Panc1 (cell line): ENCODE results near the gene CLCNKA. TPM values are rescaled to one million over a fixed set of nuclear protein-coding genes. Genes with fewer than 3 reads are reported as not detected.

Experiments
- ATAC-seq: fragments of 200-7000 bp; cut with Tn5 transposase; 2 replicates; pipeline ENCODE4 v1.9.1; 2020; ENCODE audit warnings: mild to moderate bottlenecking, moderate library complexity
- BruUV-seq: library from RNA; stranded (reverse); fragments of 400-500 nt; replicated peaks from 2 replicates; lab custom pipeline; 2021; lab: Mats Ljungman, UMichigan
- CTCF ChIA-PET: fragments of 300-600 bp; sonication (Branson Sonifier 250); formaldehyde crosslinking; loops from one replicate; lab custom pipeline; 2022; ENCODE audit warnings: antibody characterized with exemption; lab: Charles Lee
- POLR2A ChIA-PET: fragments of 300-600 bp; sonication (Branson Sonifier 250); formaldehyde crosslinking; loops from one replicate; lab custom pipeline; 2022; ENCODE audit warnings: antibody characterized with exemption; lab: Charles Lee
- DNase-seq: peaks from one replicate; pipeline ENCODE4 v3.0.0-alpha.2; 2010; ENCODE audit warnings: low read depth, low spot score
- H3K27ac ChIP-seq: 2 replicates; pipeline ENCODE4 v1.5.1; 2011; ENCODE audit warnings: mild to moderate bottlenecking, low read length, inconsistent platforms
- H3K27me3 ChIP-seq: fragments of 200-500 bp; sonication (Bioruptor generic); 2 replicates; pipeline ENCODE4 v1.6.0; 2014; ENCODE audit warnings: low read length, inconsistent platforms; ENCODE audit not compliant: control insufficient read depth, insufficient read depth
- H3K36me3 ChIP-seq: fragments of 200-500 bp; sonication (Bioruptor generic); 2 replicates; pipeline ENCODE4 v1.5.1; 2014; ENCODE audit warnings: inconsistent platforms, mild to moderate bottlenecking, low read length, moderate library complexity; ENCODE audit not compliant: control insufficient read depth, insufficient read depth
- H3K4me1 ChIP-seq: 2 replicates; pipeline ENCODE4 v1.5.1; 2011; ENCODE audit warnings: inconsistent platforms, mild to moderate bottlenecking, low read length, moderate library complexity; ENCODE audit not compliant: control insufficient read depth, insufficient read depth
- H3K4me3 ChIP-seq, 2 experiments: 2 replicates each; pipeline ENCODE4 v1.5.1; 2011 to 2012; ENCODE audit warnings: low read depth in 2 of 2, low read length in 2 of 2, mild to moderate bottlenecking in 2 of 2, inconsistent platforms in 1 of 2, moderate library complexity in 1 of 2
- H3K9me3 ChIP-seq: fragments of 200-500 bp; sonication (Bioruptor generic); 2 replicates; pipeline ENCODE4 v1.5.1; 2014; ENCODE audit warnings: low read depth, mild to moderate bottlenecking, inconsistent platforms, low read length, moderate library complexity; ENCODE audit not compliant: control insufficient read depth, insufficient read depth
- CTCF ChIP-seq: fragments of 450-650 bp; IDR thresholded peaks from 2 replicates; pipeline ENCODE4 v1.5.1; 2017; ENCODE audit warnings: mild to moderate bottlenecking
- POLR2AphosphoS5 ChIP-seq: IDR thresholded peaks from 2 replicates; pipeline ENCODE4 v1.6.1; 2012; ENCODE audit warnings: mild to moderate bottlenecking, low read depth, low read length, moderate library complexity
- REST ChIP-seq, 2 experiments: IDR thresholded peaks; 2 replicates each; pipeline ENCODE4 v1.6.1; 2011 to 2012; ENCODE audit warnings: low read depth in 2 of 2, control low read depth in 1 of 2, low read length in 1 of 2, mild to moderate bottlenecking in 1 of 2, moderate library complexity in 1 of 2; ENCODE audit not compliant: insufficient read depth in 1 of 2
- SIN3A ChIP-seq: IDR thresholded peaks from 2 replicates; pipeline ENCODE4 v1.6.1; 2012; ENCODE audit warnings: low read depth, mild to moderate bottlenecking, low read length, moderate library complexity, borderline replicate concordance; ENCODE audit not compliant: insufficient read depth
- TCF7L2 ChIP-seq: IDR thresholded peaks from 2 replicates; pipeline ENCODE4 v1.6.1; 2011; ENCODE audit warnings: mild to moderate bottlenecking, low read depth, low read length, inconsistent platforms
- in situ Hi-C: cut with HindIII; loops from 2 replicates; pipeline ENCODE4 v1.10.0; 2016; ENCODE audit warnings: low sequenced_read_pairs, low pct_unique_long_range_greater_than_20kb
- intact Hi-C: fragments of 100-400 bp; cut with micrococcal nuclease; formaldehyde crosslinking; loops from one replicate; pipeline ENCODE4 v1.10.0; 2022; ENCODE audit not compliant: unreplicated experiment
- total RNA-seq: library from RNA; stranded (reverse); gene quantifications from one replicate; pipeline ENCODE4 v1.2.1, GENCODE V29; 2021; ENCODE audit not compliant: unreplicated experiment

The CLCNKA gene
- total RNA-seq, 1 experiment from 2014 or later = 0.57 TPM

GRCh38 chr1:16047791-16048475 lies 26.1 kb downstream of the CLCNKA start:
- no peak overlapping the region for H3K27ac ChIP-seq
- in situ Hi-C loops (no loop called here), intact Hi-C loops (no loop called here)
- no peak overlapping the region for H3K4me3 ChIP-seq
- DNase-seq = no peak
- ChIA-PET POLR2A (interaction anchor here (0.7 kb wide), 1 partner anchor 20 kb away, joined by 3 read pairs; no protein-coding TSS in a partner anchor), CTCF (interaction anchor here (0.6 kb wide), 1 partner anchor 20 kb away, joined by 3 read pairs; no protein-coding TSS in a partner anchor)
- TF ChIP-seq SIN3A (no peak), CTCF (no peak), REST (IDR thresholded peaks at IDR 0.05; ENCODE audit: insufficient read depth in 1 of 2, low read depth in 2 of 2, low read length in 1 of 2) (no peak), TCF7L2 (no peak), POLR2AphosphoS5 (no peak)
- ATAC-seq = no peak
- H3K9me3 ChIP-seq = no peaks in the 10 kb centered on the region
- no peaks in the 10 kb centered on the region for H3K27me3 ChIP-seq
- no peaks in the 10 kb centered on the region for H3K4me1 ChIP-seq
- H3K36me3 ChIP-seq = no peaks in the 10 kb centered on the region
- no TSS peak for BruUV-seq

GRCh38 chr1:16048573-16049189 lies 26.8 kb downstream of the CLCNKA start:
- BruUV-seq = no TSS peak
- no peaks in the 10 kb centered on the region for H3K9me3 ChIP-seq
- no peaks in the 10 kb centered on the region for H3K27me3 ChIP-seq
- ATAC-seq = peak; percentile 59
- POLR2A ChIA-PET = no interaction called here
- peak overlapping the region; percentile 30 to 45 for H3K4me3 ChIP-seq
- 0 out of 2 replicates have a peak overlapping the region, but pooled peaks have one; percentile 29 for H3K27ac ChIP-seq
- in situ Hi-C loops = no loop called here
- TF ChIP-seq POLR2AphosphoS5 (no peak), TCF7L2 (no peak), SIN3A (no peak), REST (IDR thresholded peaks at IDR 0.05; ENCODE audit: insufficient read depth in 1 of 2, low read depth in 2 of 2, low read length in 1 of 2) (no peak), CTCF (no peak; the same call in 1 of the 2 replicates)
- no peaks in the 10 kb centered on the region for H3K4me1 ChIP-seq
- DNase-seq = no peak
- H3K36me3 ChIP-seq = no peaks in the 10 kb centered on the region
- CTCF ChIA-PET = interaction anchor here (0.6 kb wide), 1 partner anchor 20 kb away, joined by 3 read pairs; no protein-coding TSS in a partner anchor
- intact Hi-C loops = no loop called here
